Retinal pigment epithelial cell (primary cell): ENCODE results near the gene ODF4.
"Not testable (repeated sequence)": the region's sequence is repeated elsewhere in the genome, so short reads cannot be mapped to it uniquely, and the experiment has no call there.

ENCODE experiments used
- DNase-seq: peaks from one replicate; pipeline ENCODE4 v3.0.0-alpha.2; 2010; ENCODE audit warnings: low read depth
- H3K4me3 ChIP-seq: 2 replicates; pipeline ENCODE4 v1.5.1; 2011; ENCODE audit warnings: mild to moderate bottlenecking, low read length, control low read depth, moderate library complexity
- TF ChIP-seq, protein P1 (sequence below): conservative IDR thresholded peaks from 2 replicates; pipeline ENCODE4 v1.5.1; 2011; ENCODE audit warnings: low read depth, low read length, control low read depth, inconsistent platforms

ODF4 gene

DNA sequence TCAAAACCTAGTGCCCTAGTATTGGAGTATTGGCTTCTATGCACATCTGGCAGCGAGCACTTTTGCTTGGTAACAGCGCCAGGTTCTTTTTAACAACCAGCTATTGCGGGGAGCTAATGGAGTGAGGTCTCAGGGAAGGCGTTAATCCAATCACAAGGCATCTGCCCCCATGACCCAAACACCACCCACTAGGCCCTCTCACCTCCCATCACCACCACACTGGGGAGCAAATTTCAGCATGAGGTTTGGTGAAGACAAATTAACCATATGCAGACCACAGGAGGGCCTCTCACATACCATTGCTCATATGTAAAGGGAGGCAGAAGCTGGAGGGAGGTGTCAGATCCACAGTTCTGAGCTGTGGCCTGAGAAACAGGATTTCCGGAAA, 893 bp upstream of the ODF4 start:
- no peak for DNase-seq
- H3K4me3 ChIP-seq, result no peak overlapping the region
- TF ChIP-seq, protein P1, sequence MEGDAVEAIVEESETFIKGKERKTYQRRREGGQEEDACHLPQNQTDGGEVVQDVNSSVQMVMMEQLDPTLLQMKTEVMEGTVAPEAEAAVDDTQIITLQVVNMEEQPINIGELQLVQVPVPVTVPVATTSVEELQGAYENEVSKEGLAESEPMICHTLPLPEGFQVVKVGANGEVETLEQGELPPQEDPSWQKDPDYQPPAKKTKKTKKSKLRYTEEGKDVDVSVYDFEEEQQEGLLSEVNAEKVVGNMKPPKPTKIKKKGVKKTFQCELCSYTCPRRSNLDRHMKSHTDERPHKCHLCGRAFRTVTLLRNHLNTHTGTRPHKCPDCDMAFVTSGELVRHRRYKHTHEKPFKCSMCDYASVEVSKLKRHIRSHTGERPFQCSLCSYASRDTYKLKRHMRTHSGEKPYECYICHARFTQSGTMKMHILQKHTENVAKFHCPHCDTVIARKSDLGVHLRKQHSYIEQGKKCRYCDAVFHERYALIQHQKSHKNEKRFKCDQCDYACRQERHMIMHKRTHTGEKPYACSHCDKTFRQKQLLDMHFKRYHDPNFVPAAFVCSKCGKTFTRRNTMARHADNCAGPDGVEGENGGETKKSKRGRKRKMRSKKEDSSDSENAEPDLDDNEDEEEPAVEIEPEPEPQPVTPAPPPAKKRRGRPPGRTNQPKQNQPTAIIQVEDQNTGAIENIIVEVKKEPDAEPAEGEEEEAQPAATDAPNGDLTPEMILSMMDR, result no peak

DNA sequence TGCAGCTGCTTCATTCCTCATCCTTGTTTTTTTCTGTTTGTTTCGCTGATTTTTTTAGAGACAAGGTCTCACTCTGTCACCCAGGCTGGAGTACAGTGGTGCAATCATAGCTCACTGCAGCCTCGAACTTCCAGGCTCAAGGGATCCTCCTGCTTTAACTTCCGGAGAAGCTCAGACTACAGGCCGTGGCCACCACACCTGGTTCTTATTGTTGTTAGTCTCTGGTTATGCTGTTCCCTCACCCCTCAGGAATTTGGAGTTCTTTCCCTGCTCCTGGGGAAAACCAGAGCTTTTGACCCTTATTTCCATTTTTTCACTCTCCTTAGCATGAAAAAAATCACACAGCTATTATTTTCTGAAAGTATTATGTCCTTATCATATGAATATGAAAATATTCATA, 1.8 kb downstream of the ODF4 start:
- DNase-seq, result no peak
- TF ChIP-seq, protein P1, result no peak

DNA sequence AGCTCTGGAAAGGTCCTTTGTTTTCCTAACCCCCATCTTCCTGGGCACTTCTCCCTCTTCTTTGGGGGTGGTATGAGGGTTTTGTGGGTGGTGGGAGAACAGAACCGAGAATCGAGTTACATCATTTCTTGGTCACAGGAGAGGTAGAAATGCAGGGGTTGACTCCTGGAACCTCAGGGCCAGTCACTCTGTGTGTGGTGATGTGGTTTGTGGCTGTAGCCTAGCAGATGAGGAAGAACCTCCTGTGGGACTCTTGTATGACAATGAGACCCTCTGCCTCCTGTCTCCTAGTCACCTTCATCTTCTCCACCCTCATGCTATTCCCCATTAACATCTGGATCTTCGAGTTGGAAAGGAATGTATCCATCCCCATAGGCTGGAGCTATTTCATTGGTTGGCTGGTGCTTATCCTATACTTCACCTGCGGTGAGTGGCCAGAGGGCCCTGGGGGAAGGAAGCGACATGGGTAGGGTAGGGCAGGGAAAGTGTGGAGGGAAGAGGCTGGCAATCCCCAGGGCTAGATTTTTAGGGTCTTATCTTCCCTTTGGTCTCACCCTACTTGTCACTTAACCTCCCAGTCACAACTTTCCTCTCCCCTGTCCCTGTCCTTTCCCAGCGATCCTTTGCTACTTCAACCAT, 5.5 kb downstream of the ODF4 start:
- H3K4me3 ChIP-seq, result no peak overlapping the region
- TF ChIP-seq, protein P1, result no peak
- DNase-seq, result no peak

More for the DNA sequence above, 1.8 kb downstream of the ODF4 start:
- H3K4me3 ChIP-seq, result no peak overlapping the region

DNA sequence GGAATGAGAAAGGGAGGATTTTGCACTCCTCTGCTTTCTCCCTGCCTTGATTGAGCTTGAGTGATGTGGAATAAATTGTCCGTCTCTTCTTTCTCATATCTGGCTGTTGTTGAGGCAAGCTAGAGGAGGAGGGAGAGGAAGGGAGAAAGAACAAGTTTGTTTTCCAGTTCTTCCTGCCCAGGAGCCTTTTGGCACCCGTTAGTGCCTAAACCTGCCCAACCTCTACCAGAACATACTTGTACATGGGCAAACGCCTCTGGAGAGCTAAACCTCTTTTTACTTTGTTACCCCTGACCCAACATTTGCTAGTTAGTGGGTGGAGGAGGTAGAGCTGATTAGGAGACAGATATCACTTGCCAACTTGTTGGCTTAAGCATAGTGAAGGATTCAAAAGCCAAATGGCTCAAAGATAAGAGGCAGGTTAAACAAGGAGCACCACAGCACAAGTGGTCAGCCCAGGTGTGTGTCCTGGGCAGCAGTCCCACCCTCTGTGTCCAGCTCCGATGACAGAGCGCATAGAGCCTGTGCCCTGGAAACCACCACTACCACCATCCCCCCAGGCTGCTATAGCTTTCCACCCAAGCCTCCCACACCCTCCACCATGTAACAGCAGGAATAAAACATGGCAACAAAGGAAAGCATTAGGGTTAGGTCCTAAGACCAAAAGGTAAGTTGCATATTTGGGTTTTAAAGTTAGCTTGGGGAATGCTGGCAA, 6.5 kb downstream of the ODF4 start:
- TF ChIP-seq, protein P1, result no peak
- H3K4me3 ChIP-seq, result no peak overlapping the region
- DNase-seq, result no peak

DNA sequence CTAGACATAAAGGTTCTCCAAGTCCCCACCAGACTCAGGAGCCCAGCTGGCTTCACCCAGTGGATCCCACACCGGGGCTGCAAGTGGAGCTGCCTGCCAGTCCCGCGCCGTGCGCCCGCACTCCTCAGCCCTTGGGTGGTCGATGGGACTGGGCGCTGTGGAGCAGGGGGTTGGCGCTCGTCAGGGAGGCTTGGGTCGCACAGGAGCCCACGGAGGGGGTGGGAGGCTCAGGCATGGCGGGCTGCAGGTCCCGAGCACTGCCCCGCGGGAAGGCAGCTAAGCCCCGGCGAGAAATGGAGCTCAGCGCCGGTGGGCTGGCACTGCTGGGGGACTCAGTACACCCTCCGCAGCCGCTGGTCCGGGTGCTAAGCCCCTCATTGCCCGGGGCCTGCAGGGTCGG, 7.4 kb downstream of the ODF4 start:
- H3K4me3 ChIP-seq, DNase-seq: not testable (repeated sequence)

DNA sequence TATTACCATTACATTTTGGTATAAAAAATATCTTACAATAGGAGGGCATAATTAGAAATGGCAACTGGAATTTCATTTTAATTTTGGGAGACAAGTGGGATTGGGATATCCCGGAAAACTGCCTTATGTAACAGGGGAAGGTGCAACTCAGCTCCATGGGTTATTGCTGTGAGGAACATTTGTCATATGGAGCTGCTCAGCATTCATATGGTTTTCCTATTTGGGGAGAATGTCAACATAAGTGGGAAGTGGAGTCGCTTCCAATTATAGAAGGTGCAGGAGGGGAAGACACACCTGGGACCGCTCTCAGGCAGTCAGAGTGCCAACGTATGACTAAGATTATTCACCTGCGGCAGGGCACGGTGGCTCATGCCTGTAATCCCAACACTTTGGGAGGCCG, 10.7 kb downstream of the ODF4 start:
- TF ChIP-seq, protein P1, result no peak
- DNase-seq, result no peak
- no peak overlapping the region for H3K4me3 ChIP-seq

DNA sequence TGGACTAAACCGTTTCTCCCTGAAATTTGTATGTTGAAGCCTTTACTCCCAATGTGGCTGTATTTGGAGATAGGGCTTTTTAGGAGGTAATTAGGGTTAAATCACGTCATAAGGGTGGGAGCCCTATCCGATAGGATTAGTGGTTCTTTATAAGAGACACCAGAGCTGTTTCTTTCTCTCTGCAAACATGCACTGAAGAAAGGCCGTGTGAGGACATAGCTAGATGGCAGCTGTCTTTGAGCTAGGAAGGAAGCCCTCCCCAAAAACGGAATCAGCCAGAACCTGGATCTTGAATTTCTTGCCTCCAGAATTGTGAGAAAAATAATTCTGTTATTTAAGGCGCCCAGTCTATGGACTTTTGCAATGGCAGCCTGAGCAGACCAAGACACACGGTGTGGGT, 14.1 kb downstream of the ODF4 start:
- no peak overlapping the region for H3K4me3 ChIP-seq
- no peak for DNase-seq
- TF ChIP-seq, protein P1, result no peak
